Neutrophil (primary cell): ENCODE data around the gene FGF19.

ENCODE experiments used
- H3K27ac ChIP-seq: fragments of 200-600 bp; sonication (generic); 2 replicates; pipeline ENCODE4 v1.5.1; 2016; ENCODE audit warnings: mild to moderate bottlenecking, moderate library complexity
- H3K27me3 ChIP-seq: fragments of 200-600 bp; sonication (generic); 2 replicates; pipeline ENCODE4 v1.6.0; 2016; ENCODE audit warnings: mild to moderate bottlenecking
- H3K36me3 ChIP-seq: fragments of 200-600 bp; sonication (generic); 2 replicates; pipeline ENCODE4 v1.5.1; 2017
- H3K4me1 ChIP-seq, 2 experiments: fragments of 200-600 bp in 1 of 2; sonication (generic) in 1 of 2; 1 replicate in 1 of 2; 2 replicates in 1 of 2; pipeline versions ENCODE4 v1.5.1 to v1.6.1; 2013 to 2016; ENCODE audit warnings: low read depth in 1 of 2, low read length in 1 of 2, mild to moderate bottlenecking in 1 of 2, moderate library complexity in 1 of 2; ENCODE audit not compliant: control insufficient read depth in 1 of 2, insufficient read depth in 1 of 2
- H3K4me3 ChIP-seq, 2 experiments: fragments of 200-600 bp in 1 of 2; sonication (generic) in 1 of 2; 1 replicate in 1 of 2; 2 replicates in 1 of 2; pipeline ENCODE4 v1.5.1; 2013 to 2016; ENCODE audit warnings: low read depth in 1 of 2, low read length in 1 of 2, mild to moderate bottlenecking in 1 of 2, moderate library complexity in 1 of 2
- H3K9me3 ChIP-seq: fragments of 200-600 bp; sonication (generic); 2 replicates; pipeline ENCODE4 v1.5.1; 2016
- TF ChIP-seq, protein P1 (sequence below): fragments of 200-600 bp; sonication (generic); IDR thresholded peaks from 2 replicates; pipeline ENCODE4 v1.5.1; 2016; ENCODE audit warnings: antibody characterized with exemption

Gene FGF19

DNA sequence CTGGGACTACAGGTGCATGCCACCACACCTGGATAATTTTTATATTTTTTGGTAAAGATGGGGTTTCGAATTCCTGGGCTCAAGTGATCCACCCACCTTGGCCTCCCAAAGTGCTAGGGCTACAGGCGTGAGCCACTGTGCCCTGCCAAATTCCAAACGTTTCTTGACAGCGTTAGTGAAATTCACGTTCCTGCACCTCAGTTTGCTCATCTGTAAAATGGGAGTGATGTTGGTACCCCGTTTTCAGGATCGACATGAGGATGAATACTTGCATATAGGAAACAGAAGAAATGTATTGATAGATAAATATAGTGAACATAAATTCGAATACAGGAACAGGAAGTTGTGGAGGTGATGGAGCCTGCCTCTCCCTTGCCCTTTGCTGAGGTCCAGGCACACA is 18.5 kb downstream of the FGF19 start:
- TF ChIP-seq, protein P1, sequence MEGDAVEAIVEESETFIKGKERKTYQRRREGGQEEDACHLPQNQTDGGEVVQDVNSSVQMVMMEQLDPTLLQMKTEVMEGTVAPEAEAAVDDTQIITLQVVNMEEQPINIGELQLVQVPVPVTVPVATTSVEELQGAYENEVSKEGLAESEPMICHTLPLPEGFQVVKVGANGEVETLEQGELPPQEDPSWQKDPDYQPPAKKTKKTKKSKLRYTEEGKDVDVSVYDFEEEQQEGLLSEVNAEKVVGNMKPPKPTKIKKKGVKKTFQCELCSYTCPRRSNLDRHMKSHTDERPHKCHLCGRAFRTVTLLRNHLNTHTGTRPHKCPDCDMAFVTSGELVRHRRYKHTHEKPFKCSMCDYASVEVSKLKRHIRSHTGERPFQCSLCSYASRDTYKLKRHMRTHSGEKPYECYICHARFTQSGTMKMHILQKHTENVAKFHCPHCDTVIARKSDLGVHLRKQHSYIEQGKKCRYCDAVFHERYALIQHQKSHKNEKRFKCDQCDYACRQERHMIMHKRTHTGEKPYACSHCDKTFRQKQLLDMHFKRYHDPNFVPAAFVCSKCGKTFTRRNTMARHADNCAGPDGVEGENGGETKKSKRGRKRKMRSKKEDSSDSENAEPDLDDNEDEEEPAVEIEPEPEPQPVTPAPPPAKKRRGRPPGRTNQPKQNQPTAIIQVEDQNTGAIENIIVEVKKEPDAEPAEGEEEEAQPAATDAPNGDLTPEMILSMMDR, result no peak
- Histone ChIP-seq H3K27me3 (peaks cover 65% of the 10 kb centered on the region), H3K9me3 (no peaks in the 10 kb centered on the region), H3K27ac (no peak overlapping the region), H3K4me1 (no peaks in the 10 kb centered on the region), H3K36me3 (no peaks in the 10 kb centered on the region), H3K4me3 (no peak overlapping the region)

DNA sequence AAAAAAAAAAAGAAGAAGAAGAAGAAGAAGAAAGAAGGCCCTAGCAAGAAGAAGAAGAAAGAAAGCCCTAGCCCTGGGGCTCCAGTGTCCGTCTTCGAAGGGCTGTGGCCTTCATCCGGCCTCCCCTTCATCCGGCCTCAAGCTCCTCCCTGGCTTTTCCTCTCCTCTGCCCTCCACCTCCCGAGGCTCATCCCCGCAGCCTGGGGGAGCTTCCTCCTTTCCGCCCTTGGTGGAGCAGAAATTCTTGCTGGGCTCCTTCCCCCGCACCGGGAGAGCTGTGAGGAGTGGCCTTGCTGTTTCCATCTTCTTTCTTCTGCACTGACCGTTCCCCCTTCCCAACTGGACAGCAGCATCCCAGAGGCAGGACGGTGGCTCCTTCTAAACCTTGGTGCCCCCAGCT is 19.2 kb downstream of the FGF19 start:
- Histone ChIP-seq H3K4me1 (no peaks in the 10 kb centered on the region), H3K9me3 (no peaks in the 10 kb centered on the region), H3K36me3 (no peaks in the 10 kb centered on the region), H3K4me3 (no peak overlapping the region), H3K27ac (no peak overlapping the region), H3K27me3 (peaks cover 63% of the 10 kb centered on the region)
- TF ChIP-seq, protein P1, result no peak

DNA sequence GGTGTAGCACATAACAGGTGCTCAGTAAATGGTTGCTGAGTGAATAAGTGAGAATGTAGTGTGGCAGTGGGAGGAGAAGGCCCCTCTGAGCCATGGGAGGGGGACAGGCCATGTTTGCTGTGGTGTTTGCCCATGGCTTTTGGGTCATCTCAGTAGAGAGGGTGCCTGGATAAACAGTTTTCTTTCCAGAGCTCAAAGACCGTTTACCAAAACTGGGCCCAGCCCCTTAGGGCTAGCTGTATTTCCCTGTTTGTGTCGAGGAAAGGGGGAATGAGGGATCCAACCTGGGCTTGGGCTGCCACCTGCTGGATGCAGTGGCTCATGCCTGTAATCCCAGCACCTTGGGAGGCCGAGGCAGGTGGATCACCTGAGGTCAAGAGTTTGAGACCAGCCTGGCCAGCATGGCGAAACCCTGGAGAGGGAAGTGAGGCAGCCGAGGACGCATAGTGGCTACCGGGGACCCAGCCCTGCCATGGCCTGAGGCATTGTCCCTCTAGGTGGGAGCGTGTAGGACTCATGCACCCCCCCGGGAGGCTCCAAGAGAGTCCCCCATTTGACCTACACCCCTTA is 20.0 kb downstream of the FGF19 start:
- H3K9me3 ChIP-seq, result no peaks in the 10 kb centered on the region
- TF ChIP-seq, protein P1, result no peak
- no peak overlapping the region for H3K4me3 ChIP-seq
- no peak overlapping the region for H3K27ac ChIP-seq
- H3K27me3 ChIP-seq, result peaks cover 59% of the 10 kb centered on the region
- H3K36me3 ChIP-seq, result no peaks in the 10 kb centered on the region
- no peaks in the 10 kb centered on the region for H3K4me1 ChIP-seq

DNA sequence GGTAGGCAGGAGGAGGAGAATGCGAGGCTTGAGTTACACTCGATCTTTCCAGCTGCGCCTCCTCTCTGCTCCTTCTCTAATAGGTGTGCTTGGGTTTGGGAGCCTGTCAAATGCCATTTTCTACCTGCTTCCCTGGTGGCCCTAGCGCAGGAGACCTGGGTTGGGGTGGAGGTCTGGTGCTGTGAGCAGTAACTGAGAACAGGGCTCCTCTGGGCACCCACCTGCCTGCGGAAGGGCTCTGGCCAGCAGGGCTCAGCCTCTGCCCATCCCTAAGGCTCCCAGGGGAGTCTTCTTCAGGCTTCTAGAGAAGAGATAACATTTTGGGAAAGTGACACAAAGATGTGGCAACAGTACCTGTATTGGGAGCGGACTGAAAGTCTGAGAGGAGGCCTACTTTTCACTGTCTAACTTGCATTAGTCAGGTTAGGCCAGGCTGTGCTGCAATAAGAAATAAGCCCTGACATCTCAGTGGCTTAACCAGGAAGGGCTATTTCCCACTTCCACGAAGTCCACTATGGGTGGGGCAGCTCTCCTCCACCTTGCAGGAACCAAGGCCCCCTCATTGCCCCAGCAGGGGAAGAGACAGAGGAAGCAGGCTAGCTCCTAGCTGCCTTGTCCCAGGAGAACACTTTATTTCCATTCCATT is 21.0 kb downstream of the FGF19 start:
- Histone ChIP-seq H3K27ac (no peak overlapping the region), H3K4me1 (no peaks in the 10 kb centered on the region), H3K4me3 (no peak overlapping the region), H3K9me3 (no peaks in the 10 kb centered on the region), H3K27me3 (peaks cover 59% of the 10 kb centered on the region), H3K36me3 (no peaks in the 10 kb centered on the region)
- TF ChIP-seq, protein P1, result no peak

DNA sequence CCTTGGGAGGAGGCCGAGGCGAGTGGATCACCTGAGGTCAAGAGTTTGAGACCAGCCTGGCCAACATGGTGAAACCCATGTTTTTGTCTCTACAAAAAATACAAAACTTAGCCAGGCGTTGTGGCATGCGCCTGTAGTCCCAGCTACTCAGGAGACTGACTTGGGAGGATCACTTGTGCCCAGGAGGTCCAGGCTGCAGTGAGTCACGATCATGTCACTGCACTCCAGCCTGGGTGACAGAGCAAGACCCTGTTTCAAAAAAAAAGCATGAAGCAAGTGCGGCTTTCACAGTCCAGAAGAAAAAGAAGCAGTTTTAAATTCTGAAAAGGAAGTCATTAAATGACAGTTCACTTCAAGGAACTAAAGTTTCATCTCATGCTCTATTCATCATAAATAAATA is 21.6 kb downstream of the FGF19 start:
- Histone ChIP-seq H3K27ac (no peak overlapping the region), H3K4me3 (no peak overlapping the region), H3K4me1 (no peaks in the 10 kb centered on the region), H3K36me3 (no peaks in the 10 kb centered on the region), H3K27me3 (peaks cover 59% of the 10 kb centered on the region), H3K9me3 (no peaks in the 10 kb centered on the region)
- TF ChIP-seq, protein P1, result no peak
